ENCODE measurements around the gene DHRS2. TPM values are rescaled to one million over a fixed set of nuclear protein-coding genes. Genes with fewer than 3 reads are reported as not detected.

The DHRS2 gene
- polyA plus RNA-seq, 1 of the 3 experiments (the other 2 are of a cell fraction), result 1.2 TPM

DNA sequence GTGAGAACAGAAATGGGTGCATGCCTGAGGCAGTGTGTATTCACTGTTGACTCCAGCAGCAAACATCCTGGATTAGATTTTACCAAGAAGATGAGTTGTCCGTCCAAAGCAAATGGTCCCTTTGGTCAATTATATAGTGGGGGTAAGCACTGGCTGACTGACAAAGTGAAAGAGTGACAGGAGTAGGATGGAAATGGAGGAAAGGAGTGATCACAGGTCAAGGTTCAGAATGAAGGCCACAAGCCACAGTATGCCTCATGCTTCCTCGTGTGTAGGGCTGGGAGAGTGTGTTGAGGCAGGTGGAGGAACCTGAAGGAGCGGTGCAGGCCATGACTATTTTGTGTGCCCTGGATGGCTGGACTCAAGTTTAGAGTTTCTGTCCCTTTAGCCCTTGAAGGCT lies 14.3 kb downstream of the DHRS2 start:
- Histone ChIP-seq H3K4me3 (ENCODE audit: low read depth in 2 of 2, low read length in 1 of 2) (no peak overlapping the region), H3F3A (replicated peaks; ENCODE audit: insufficient read depth) (no peaks in the 10 kb centered on the region), H3K9me3 (no peaks in the 10 kb centered on the region), H3K9ac (no peak overlapping the region), H3K9me2 (no peaks in the 10 kb centered on the region), H3K79me2 (ENCODE audit: insufficient read depth) (no peaks in the 10 kb centered on the region), H3K27me3 (ENCODE audit: insufficient read depth) (no peaks in the 10 kb centered on the region; the same call in 1 of the 2 replicates), H2AFZ (ENCODE audit: low read depth) (no peak overlapping the region), H4K20me1 (ENCODE audit: insufficient read depth) (no peaks in the 10 kb centered on the region), H3K36me3 (replicated peaks in 1 of 2; ENCODE audit: control insufficient read depth in 1 of 2, insufficient read depth in 2 of 2, low read length in 1 of 2) (no peaks in the 10 kb centered on the region), H3K27ac (ENCODE audit: low read depth in 2 of 2, low read length in 1 of 2) (no peak overlapping the region), H3K4me1 (ENCODE audit: control insufficient read depth in 1 of 2, insufficient read depth in 2 of 2, low read depth in 1 of 2, low read length in 1 of 2) (no peaks in the 10 kb centered on the region; a peak in 1 of 4 replicates), H3K4me2 (no peak overlapping the region)
- WGBS (ENCODE audit: low lambda C conversion rate), result 39% methylated on average over 3 of the region's 3 CpGs
- no peak for DNase-seq
- TF ChIP-seq RFX5 (IDR thresholded peaks at IDR 0.05; ENCODE audit: low read length) (no peak), REST (IDR thresholded peaks at IDR 0.05; ENCODE audit: low read depth, low read length) (no peak), GABPA (IDR thresholded peaks at IDR 0.05; ENCODE audit: low read depth) (no peak), NFIC (IDR thresholded peaks at IDR 0.05; ENCODE audit: borderline replicate concordance) (no peak), MAX (IDR thresholded peaks at IDR 0.05; ENCODE audit: low read depth) (no peak), NRF1 (IDR thresholded peaks at IDR 0.05; ENCODE audit: low read depth, low read length) (no peak), TEAD4 (IDR thresholded peaks at IDR 0.05; ENCODE audit: borderline replicate concordance, insufficient read depth) (no peak), FOXJ3 (CRISPR knock-in tag; IDR thresholded peaks at IDR 0.05) (no peak), EZH2phosphoT487 (IDR thresholded peaks at IDR 0.05; ENCODE audit: borderline replicate concordance, low read depth) (no peak), EP300 (IDR thresholded peaks at IDR 0.05; ENCODE audit: borderline replicate concordance in 1 of 2, low read depth in 1 of 2, low read length in 1 of 2) (no peak)
- TF ChIP-seq, protein P1, sequence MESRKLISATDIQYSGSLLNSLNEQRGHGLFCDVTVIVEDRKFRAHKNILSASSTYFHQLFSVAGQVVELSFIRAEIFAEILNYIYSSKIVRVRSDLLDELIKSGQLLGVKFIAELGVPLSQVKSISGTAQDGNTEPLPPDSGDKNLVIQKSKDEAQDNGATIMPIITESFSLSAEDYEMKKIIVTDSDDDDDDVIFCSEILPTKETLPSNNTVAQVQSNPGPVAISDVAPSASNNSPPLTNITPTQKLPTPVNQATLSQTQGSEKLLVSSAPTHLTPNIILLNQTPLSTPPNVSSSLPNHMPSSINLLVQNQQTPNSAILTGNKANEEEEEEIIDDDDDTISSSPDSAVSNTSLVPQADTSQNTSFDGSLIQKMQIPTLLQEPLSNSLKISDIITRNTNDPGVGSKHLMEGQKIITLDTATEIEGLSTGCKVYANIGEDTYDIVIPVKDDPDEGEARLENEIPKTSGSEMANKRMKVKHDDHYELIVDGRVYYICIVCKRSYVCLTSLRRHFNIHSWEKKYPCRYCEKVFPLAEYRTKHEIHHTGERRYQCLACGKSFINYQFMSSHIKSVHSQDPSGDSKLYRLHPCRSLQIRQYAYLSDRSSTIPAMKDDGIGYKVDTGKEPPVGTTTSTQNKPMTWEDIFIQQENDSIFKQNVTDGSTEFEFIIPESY (IDR thresholded peaks at IDR 0.05; ENCODE audit: borderline replicate concordance, low read depth), result no peak
- TF ChIP-seq, protein P2, sequence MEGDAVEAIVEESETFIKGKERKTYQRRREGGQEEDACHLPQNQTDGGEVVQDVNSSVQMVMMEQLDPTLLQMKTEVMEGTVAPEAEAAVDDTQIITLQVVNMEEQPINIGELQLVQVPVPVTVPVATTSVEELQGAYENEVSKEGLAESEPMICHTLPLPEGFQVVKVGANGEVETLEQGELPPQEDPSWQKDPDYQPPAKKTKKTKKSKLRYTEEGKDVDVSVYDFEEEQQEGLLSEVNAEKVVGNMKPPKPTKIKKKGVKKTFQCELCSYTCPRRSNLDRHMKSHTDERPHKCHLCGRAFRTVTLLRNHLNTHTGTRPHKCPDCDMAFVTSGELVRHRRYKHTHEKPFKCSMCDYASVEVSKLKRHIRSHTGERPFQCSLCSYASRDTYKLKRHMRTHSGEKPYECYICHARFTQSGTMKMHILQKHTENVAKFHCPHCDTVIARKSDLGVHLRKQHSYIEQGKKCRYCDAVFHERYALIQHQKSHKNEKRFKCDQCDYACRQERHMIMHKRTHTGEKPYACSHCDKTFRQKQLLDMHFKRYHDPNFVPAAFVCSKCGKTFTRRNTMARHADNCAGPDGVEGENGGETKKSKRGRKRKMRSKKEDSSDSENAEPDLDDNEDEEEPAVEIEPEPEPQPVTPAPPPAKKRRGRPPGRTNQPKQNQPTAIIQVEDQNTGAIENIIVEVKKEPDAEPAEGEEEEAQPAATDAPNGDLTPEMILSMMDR (IDR thresholded peaks at IDR 0.05), result no peak
- TF ChIP-seq, protein P3, sequence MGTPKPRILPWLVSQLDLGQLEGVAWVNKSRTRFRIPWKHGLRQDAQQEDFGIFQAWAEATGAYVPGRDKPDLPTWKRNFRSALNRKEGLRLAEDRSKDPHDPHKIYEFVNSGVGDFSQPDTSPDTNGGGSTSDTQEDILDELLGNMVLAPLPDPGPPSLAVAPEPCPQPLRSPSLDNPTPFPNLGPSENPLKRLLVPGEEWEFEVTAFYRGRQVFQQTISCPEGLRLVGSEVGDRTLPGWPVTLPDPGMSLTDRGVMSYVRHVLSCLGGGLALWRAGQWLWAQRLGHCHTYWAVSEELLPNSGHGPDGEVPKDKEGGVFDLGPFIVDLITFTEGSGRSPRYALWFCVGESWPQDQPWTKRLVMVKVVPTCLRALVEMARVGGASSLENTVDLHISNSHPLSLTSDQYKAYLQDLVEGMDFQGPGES (IDR thresholded peaks at IDR 0.05; ENCODE audit: low read depth, low read length), result no peak
- CTCF ChIA-PET, result interaction anchor here (4.9 kb wide), 1 partner anchor 19 kb away, joined by 21 read pairs; no protein-coding TSS in a partner anchor
- POLR2A ChIA-PET, result no interaction called here

All from SK-N-SH (cell line).